A673 (cell line): ENCODE data around the gene ZGRF1. TPM values are rescaled to one million over a fixed set of nuclear protein-coding genes. Genes with fewer than 3 reads are reported as not detected.

Experiments
- BruUV-seq: library from RNA; stranded (reverse); fragments of 400-500 nt; replicated peaks from 2 replicates; lab custom pipeline; 2021; lab: Mats Ljungman, UMichigan
- CTCF ChIA-PET: fragments of 300-600 bp; sonication (Branson Sonifier 250); formaldehyde crosslinking; loops from one replicate; lab custom pipeline; 2022; ENCODE audit warnings: antibody characterized with exemption; lab: Charles Lee
- POLR2A ChIA-PET: fragments of 300-600 bp; sonication (Branson Sonifier 250); formaldehyde crosslinking; loops from one replicate; lab custom pipeline; 2022; ENCODE audit warnings: antibody characterized with exemption; ENCODE audit not compliant: low non-redundant PET; lab: Charles Lee
- DNase-seq: peaks from one replicate; pipeline ENCODE4 v3.0.0-alpha.2; 2015; ENCODE audit warnings: low spot score
- H3K27ac ChIP-seq: fragments of 200-600 bp; sonication (generic); 2 replicates; pipeline ENCODE4 v1.5.1; 2016; ENCODE audit warnings: mixed run types, low read depth, mild to moderate bottlenecking, mixed read lengths, antibody characterized with exemption, low read length; ENCODE audit not compliant: poor library complexity, severe bottlenecking
- H3K27me3 ChIP-seq: fragments of 200-600 bp; sonication (generic); replicated peaks from 2 replicates; pipeline ENCODE4 v1.6.1; 2017; ENCODE audit warnings: mixed run types, low read depth, mild to moderate bottlenecking, mixed read lengths, antibody characterized with exemption, low read length; ENCODE audit not compliant: insufficient read depth, poor library complexity
- H3K36me3 ChIP-seq: fragments of 200-600 bp; sonication (generic); 2 replicates; pipeline ENCODE4 v1.6.1; 2016; ENCODE audit warnings: mixed run types, mild to moderate bottlenecking, mixed read lengths, antibody characterized with exemption, low read length; ENCODE audit not compliant: insufficient read depth, poor library complexity, severe bottlenecking
- H3K4me1 ChIP-seq: fragments of 200-600 bp; sonication (generic); 2 replicates; pipeline ENCODE4 v1.6.1; 2017; ENCODE audit warnings: mixed run types, mild to moderate bottlenecking, mixed read lengths, antibody characterized with exemption, low read length; ENCODE audit not compliant: insufficient read depth, poor library complexity, severe bottlenecking
- H3K4me3 ChIP-seq: fragments of 200-600 bp; sonication (generic); 2 replicates; pipeline ENCODE4 v1.5.1; 2016; ENCODE audit warnings: low read depth, mixed run types, mild to moderate bottlenecking, mixed read lengths, low read length; ENCODE audit not compliant: poor library complexity, severe bottlenecking
- H3K9me3 ChIP-seq: fragments of 200-600 bp; sonication (generic); 2 replicates; pipeline ENCODE4 v1.6.1; 2016; ENCODE audit warnings: mixed run types, low read depth, mild to moderate bottlenecking, mixed read lengths, antibody characterized with exemption, low read length; ENCODE audit not compliant: poor library complexity, severe bottlenecking
- CTCF ChIP-seq: fragments of 300-800, 200-600 bp; sonication (generic); conservative IDR thresholded peaks from 2 replicates; pipeline ENCODE4 v1.5.1; 2017; ENCODE audit warnings: low read depth, mild to moderate bottlenecking, antibody characterized with exemption, low read length, moderate library complexity, mixed read lengths
- EZH2 ChIP-seq: fragments of 200-600 bp; sonication (generic); IDR thresholded peaks from 2 replicates; pipeline ENCODE4 v1.6.1; 2017; ENCODE audit warnings: borderline replicate concordance, low read depth, mild to moderate bottlenecking, mixed read lengths, antibody characterized with exemption, low read length; ENCODE audit not compliant: poor library complexity, severe bottlenecking
- intact Hi-C: fragments of 100-400 bp; cut with micrococcal nuclease; formaldehyde crosslinking; loops from one replicate; pipeline ENCODE4 v1.10.0; 2022; ENCODE audit not compliant: unreplicated experiment
- total RNA-seq: library from RNA; stranded (reverse); gene quantifications from 2 replicates; pipeline ENCODE4 v1.2.3, GENCODE V29; 2021

Gene ZGRF1
- total RNA-seq, 1 experiment from 2014 or later = 31.4 TPM

- intact Hi-C loops = no loop called here
- Histone ChIP-seq H3K36me3 (no peaks in the 10 kb centered on the region), H3K4me3 (peak overlapping the region; percentile 51), H3K27ac (no peak overlapping the region), H3K9me3 (peaks cover 6% of the 10 kb centered on the region), H3K27me3 (peaks cover 98% of the 10 kb centered on the region), H3K4me1 (peaks cover 33% of the 10 kb centered on the region)
- ChIA-PET POLR2A (no interaction called here), CTCF (no interaction called here)
- no peak for DNase-seq
- TF ChIP-seq EZH2 (peak; percentile 15), CTCF (no peak)
- BruUV-seq = no TSS peak
Observed at GRCh38 chr4:112517067-112517634, 119.6 kb downstream of the ZGRF1 start.

- CTCF ChIA-PET = interaction anchor here (0.6 kb wide), 2 partner anchors 189 to 193 kb away, joined by 8 to 11 read pairs; no protein-coding TSS in a partner anchor
- POLR2A ChIA-PET = no interaction called here
- no peak overlapping the region for H3K27ac ChIP-seq
- no peak for DNase-seq
- TF ChIP-seq EZH2 (peak; percentile 74), CTCF (no peak)
- peaks cover 6% of the 10 kb centered on the region for H3K9me3 ChIP-seq
- BruUV-seq = no TSS peak
- H3K27me3 ChIP-seq = peaks cover 98% of the 10 kb centered on the region
- intact Hi-C loops = no loop called here
- no peaks in the 10 kb centered on the region for H3K36me3 ChIP-seq
- H3K4me1 ChIP-seq = peaks cover 33% of the 10 kb centered on the region
- peak overlapping the region; percentile 51 for H3K4me3 ChIP-seq
Observed at GRCh38 chr4:112516471-112517066, 120.1 kb downstream of the ZGRF1 start.

- Histone ChIP-seq H3K4me3 (peak within 1 kb of the TSS; percentile 51), H3K9me3 (peaks cover 6% of the 10 kb centered on the region), H3K27ac (no peak within 1 kb of the TSS), H3K27me3 (peaks cover 98% of the 10 kb centered on the region), H3K4me1 (peaks cover 29% of the 10 kb centered on the region), H3K36me3 (no peaks in the 10 kb centered on the region)
- POLR2A ChIA-PET = no interaction called here
- no TSS peak for BruUV-seq
- no peak for DNase-seq
- TF ChIP-seq EZH2 (no peak), CTCF (no peak)
- CTCF ChIA-PET = interaction anchor here (0.6 kb wide), 2 partner anchors 189 to 194 kb away, joined by 8 to 11 read pairs; no protein-coding TSS in a partner anchor
- intact Hi-C loops = no loop called here
Observed at GRCh38 chr4:112516066-112516470, 120.6 kb downstream of the ZGRF1 start, which contains the start of gene NEUROG2. NEUROG2 (minus strand) TSS chr4:112516180; CDS start chr4:112515475, 705 bp downstream.
